ENCODE measurements around the gene PEAK1. TPM values are rescaled to one million over a fixed set of nuclear protein-coding genes. Genes with fewer than 3 reads are reported as not detected.

The PEAK1 gene
- total RNA-seq, 6 experiments from 2014 or later: 85.6 to 110 (median 95.8) TPM

DNA sequence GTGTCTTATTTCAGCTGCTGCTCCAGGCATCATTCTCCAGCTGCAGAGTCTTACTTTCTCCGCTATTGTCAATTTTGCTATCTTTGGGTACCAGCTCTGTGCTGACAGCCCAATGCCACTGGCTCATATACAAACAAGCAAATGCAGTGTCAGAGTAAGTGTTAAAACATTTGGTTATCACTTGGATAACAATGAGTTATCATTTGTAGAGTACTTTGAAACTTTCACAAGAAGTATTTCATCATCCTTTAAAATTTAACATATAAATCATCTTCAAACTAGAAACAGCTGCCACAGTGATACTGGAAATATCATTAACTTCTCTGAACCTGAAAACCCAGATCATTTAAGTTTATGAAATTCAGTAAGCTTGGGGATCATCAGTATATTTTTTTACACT lies 362.8 kb downstream of the PEAK1 start:
- H3K36me3 Mint-ChIP-seq (ENCODE audit: low read depth): peaks cover 13% of the 10 kb centered on the region
- no peaks in the 10 kb centered on the region; the same call in 1 of the 2 replicates for H3K27me3 Mint-ChIP-seq (ENCODE audit: insufficient read depth)
- peaks cover 61% of the 10 kb centered on the region for H3K4me1 Mint-ChIP-seq (ENCODE audit: low read depth)
- no peak for DNase-seq
- H3K9me3 Mint-ChIP-seq: no peaks in the 10 kb centered on the region
- no peak overlapping the region for H3K27ac Mint-ChIP-seq
- TF ChIP-seq, protein P1, sequence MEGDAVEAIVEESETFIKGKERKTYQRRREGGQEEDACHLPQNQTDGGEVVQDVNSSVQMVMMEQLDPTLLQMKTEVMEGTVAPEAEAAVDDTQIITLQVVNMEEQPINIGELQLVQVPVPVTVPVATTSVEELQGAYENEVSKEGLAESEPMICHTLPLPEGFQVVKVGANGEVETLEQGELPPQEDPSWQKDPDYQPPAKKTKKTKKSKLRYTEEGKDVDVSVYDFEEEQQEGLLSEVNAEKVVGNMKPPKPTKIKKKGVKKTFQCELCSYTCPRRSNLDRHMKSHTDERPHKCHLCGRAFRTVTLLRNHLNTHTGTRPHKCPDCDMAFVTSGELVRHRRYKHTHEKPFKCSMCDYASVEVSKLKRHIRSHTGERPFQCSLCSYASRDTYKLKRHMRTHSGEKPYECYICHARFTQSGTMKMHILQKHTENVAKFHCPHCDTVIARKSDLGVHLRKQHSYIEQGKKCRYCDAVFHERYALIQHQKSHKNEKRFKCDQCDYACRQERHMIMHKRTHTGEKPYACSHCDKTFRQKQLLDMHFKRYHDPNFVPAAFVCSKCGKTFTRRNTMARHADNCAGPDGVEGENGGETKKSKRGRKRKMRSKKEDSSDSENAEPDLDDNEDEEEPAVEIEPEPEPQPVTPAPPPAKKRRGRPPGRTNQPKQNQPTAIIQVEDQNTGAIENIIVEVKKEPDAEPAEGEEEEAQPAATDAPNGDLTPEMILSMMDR (IDR thresholded peaks at IDR 0.05): no peak
- H3K4me3 Mint-ChIP-seq: no peak overlapping the region

DNA sequence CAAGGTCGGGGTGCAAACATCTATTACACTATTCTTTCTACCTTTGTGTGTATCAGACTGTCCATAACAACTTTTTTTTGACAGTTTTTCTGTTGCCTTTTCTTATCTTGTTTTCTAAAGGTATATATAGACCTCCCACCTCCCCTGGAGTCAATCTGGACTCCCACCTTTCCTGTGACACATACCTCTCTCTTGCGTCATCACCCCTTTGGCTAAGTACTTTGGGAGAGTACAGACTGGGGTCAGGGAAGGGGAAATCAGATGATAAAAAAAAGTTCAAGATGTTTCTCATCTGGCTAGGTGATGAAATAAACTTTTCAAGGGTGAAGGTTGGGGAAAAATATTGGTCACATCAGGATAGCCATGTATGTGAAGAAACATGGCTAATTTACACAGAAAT lies 366.2 kb downstream of the PEAK1 start:
- no peak overlapping the region for H3K27ac Mint-ChIP-seq
- H3K4me1 Mint-ChIP-seq (ENCODE audit: low read depth): peaks cover 37% of the 10 kb centered on the region
- peaks cover 19% of the 10 kb centered on the region for H3K36me3 Mint-ChIP-seq (ENCODE audit: low read depth)
- TF ChIP-seq, protein P1 (IDR thresholded peaks at IDR 0.05): no peak
- no peak for DNase-seq
- no peaks in the 10 kb centered on the region for H3K9me3 Mint-ChIP-seq
- H3K27me3 Mint-ChIP-seq (ENCODE audit: insufficient read depth): no peaks in the 10 kb centered on the region; the same call in 1 of the 2 replicates
- H3K4me3 Mint-ChIP-seq: no peak overlapping the region

DNA sequence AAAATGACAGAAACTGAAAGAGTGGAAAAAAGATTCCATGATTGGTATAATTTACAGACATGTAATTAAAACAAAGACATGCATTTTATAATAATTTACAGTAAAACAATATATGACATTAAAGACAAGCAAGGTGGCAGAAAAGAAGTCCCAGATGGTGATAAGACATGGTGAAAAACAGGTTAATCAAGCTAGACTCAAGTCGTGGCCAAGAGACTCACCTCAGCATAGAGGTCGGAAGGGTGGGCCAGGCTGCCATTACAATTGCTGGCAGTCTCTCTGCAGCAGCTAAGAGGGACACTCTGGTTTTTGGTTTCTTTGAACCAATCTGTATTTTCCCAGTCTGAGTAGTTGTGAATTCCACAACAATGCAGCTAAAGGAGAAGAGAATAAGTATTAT lies 367.3 kb downstream of the PEAK1 start:
- H3K9me3 Mint-ChIP-seq: no peaks in the 10 kb centered on the region
- no peaks in the 10 kb centered on the region; the same call in 1 of the 2 replicates for H3K27me3 Mint-ChIP-seq (ENCODE audit: insufficient read depth)
- H3K4me3 Mint-ChIP-seq: no peak overlapping the region
- peaks cover 37% of the 10 kb centered on the region for H3K4me1 Mint-ChIP-seq (ENCODE audit: low read depth)
- TF ChIP-seq, protein P1 (IDR thresholded peaks at IDR 0.05): no peak
- H3K27ac Mint-ChIP-seq: no peak overlapping the region
- H3K36me3 Mint-ChIP-seq (ENCODE audit: low read depth): peaks cover 19% of the 10 kb centered on the region
- no peak for DNase-seq

Other genes starting within 250 kb of the PEAK1 start
- 10 to 100 TPM; 26.6 to 30.5 (median 28.3) TPM for gene HMG20A, start 784 bp upstream of the PEAK1 start, total RNA-seq (2021; fragmentation: NEBNext Ultra II Directional; extraction: Animal tissue kit (Norgen Biotek cat#: 25700))
- gene LINGO1, start 212.8 kb upstream of the PEAK1 start, total RNA-seq (2021; fragmentation: NEBNext Ultra II Directional; extraction: Animal tissue kit (Norgen Biotek cat#: 25700)): under 1 TPM in 2 of 6 experiments, not detected in 4; 0.09 to 0.11 TPM